ENCODE results near the gene PPP3CA.

GRCh38 chr4:101236097-101236496, 111.2 kb downstream of the PPP3CA start:
- TF ChIP-seq POLR2A (IDR thresholded peaks at IDR 0.05) (no peak), CTCF (IDR thresholded peaks at IDR 0.05) (no peak)
